CD14-positive monocyte (primary cell): ENCODE measurements around the gene TMA7. TPM values are rescaled to one million over a fixed set of nuclear protein-coding genes. Genes with fewer than 3 reads are reported as not detected.
A peak's percentile ranks its signal among the peaks of the same experiment; 100 is the strongest.

Source experiments
- DNase-seq, 3 donors: peaks; one replicate each; pipeline ENCODE4 v3.0.0-alpha.2; 2011 to 2022
- H2AFZ ChIP-seq: 2 replicates; pipeline ENCODE4 v1.6.0; 2012; ENCODE audit warnings: mild to moderate bottlenecking, low read depth, low read length, inconsistent platforms; ENCODE audit not compliant: insufficient read depth, poor library complexity, severe bottlenecking
- H3K27ac ChIP-seq, 2 donors: 1 replicate in 1 of 2; 2 replicates in 1 of 2; pipeline ENCODE4 v1.5.1; 2012 to 2013; ENCODE audit warnings: low read length in 2 of 2, control low read depth in 1 of 2, inconsistent platforms in 1 of 2, low read depth in 1 of 2, mild to moderate bottlenecking in 1 of 2
- H3K27me3 ChIP-seq, 2 donors: one replicate each; pipeline versions ENCODE4 v1.6.0 to v1.6.1; 2011 to 2013; ENCODE audit warnings: low read length in 2 of 2; ENCODE audit not compliant: control insufficient read depth in 2 of 2, insufficient read depth in 2 of 2
- H3K36me3 ChIP-seq, 2 donors: replicated peaks in 1 of 2; 1 replicate in 1 of 2; 2 replicates in 1 of 2; pipeline versions ENCODE4 v1.5.1 to v1.6.1; 2012 to 2013; ENCODE audit warnings: low read length in 2 of 2, control low read depth in 1 of 2, inconsistent platforms in 1 of 2, mild to moderate bottlenecking in 1 of 2; ENCODE audit not compliant: insufficient read depth in 2 of 2, control insufficient read depth in 1 of 2
- H3K4me1 ChIP-seq, 2 donors: 1 replicate in 1 of 2; 2 replicates in 1 of 2; pipeline versions ENCODE4 v1.5.1 to v1.6.1; 2012 to 2013; ENCODE audit warnings: low read length in 2 of 2, control low read depth in 1 of 2, inconsistent platforms in 1 of 2, mild to moderate bottlenecking in 1 of 2, moderate library complexity in 1 of 2; ENCODE audit not compliant: insufficient read depth in 2 of 2, control insufficient read depth in 1 of 2
- H3K4me2 ChIP-seq: replicated peaks from 2 replicates; pipeline ENCODE3; 2012; ENCODE audit warnings: low read length, moderate library complexity, mild to moderate bottlenecking; ENCODE audit not compliant: poor library complexity, severe bottlenecking; ENCODE audit errors: extremely low read depth
- H3K4me3 ChIP-seq, 3 experiments: fragments of 200-600 bp in 1 of 3; sonication (generic) in 1 of 3; replicated peaks in 1 of 3; 1 replicate in 2 of 3; 2 replicates in 1 of 3; pipeline ENCODE4 v1.5.1; 2011 to 2013; ENCODE audit warnings: low read length in 3 of 3, mild to moderate bottlenecking in 3 of 3, control low read depth in 2 of 3, low read depth in 2 of 3, inconsistent platforms in 1 of 3, moderate library complexity in 1 of 3
- H3K79me2 ChIP-seq: 2 replicates; pipeline ENCODE4 v1.6.0; 2012; ENCODE audit warnings: mild to moderate bottlenecking, control low read depth, inconsistent platforms, low read length, moderate library complexity; ENCODE audit not compliant: insufficient read depth
- H3K9ac ChIP-seq: 2 replicates; pipeline ENCODE4 v1.6.0; 2017; ENCODE audit warnings: low read length, mild to moderate bottlenecking; ENCODE audit not compliant: insufficient read depth, poor library complexity, severe bottlenecking
- H3K9me3 ChIP-seq, 2 donors: replicated peaks in 1 of 2; 1 replicate in 1 of 2; 2 replicates in 1 of 2; pipeline versions ENCODE4 v1.5.1 to v1.6.1; 2012 to 2013; ENCODE audit warnings: low read length in 2 of 2, control low read depth in 1 of 2; ENCODE audit not compliant: control insufficient read depth in 1 of 2, insufficient read depth in 1 of 2
- H4K20me1 ChIP-seq: 2 replicates; pipeline ENCODE4 v1.6.0; 2012; ENCODE audit warnings: mild to moderate bottlenecking, low read length, control low read depth, moderate library complexity; ENCODE audit not compliant: insufficient read depth
- H3K27ac Mint-ChIP-seq, 7 donors: one replicate each; pipeline ENCODE4 v1.8.0; 2020; ENCODE audit warnings: mild to moderate bottlenecking in 7 of 7, mixed read lengths in 7 of 7, moderate library complexity in 6 of 7, inconsistent platforms in 2 of 7
- H3K27me3 Mint-ChIP-seq, 3 donors: one replicate each; pipeline ENCODE4 v1.8.0; 2021 to 2022; ENCODE audit warnings: low read depth in 3 of 3, mild to moderate bottlenecking in 3 of 3, mixed read lengths in 3 of 3, moderate library complexity in 3 of 3, inconsistent platforms in 1 of 3
- H3K36me3 Mint-ChIP-seq, 2 donors: one replicate each; pipeline ENCODE4 v1.8.0; 2020; ENCODE audit warnings: mixed read lengths in 2 of 2, inconsistent platforms in 1 of 2, mild to moderate bottlenecking in 1 of 2
- H3K4me1 Mint-ChIP-seq: one replicate; pipeline ENCODE4 v1.8.0; 2020; ENCODE audit warnings: mild to moderate bottlenecking, mixed read lengths
- H3K4me3 Mint-ChIP-seq, 2 donors: one replicate each; pipeline ENCODE4 v1.8.0; 2020; ENCODE audit warnings: mild to moderate bottlenecking in 2 of 2, mixed read lengths in 2 of 2, moderate library complexity in 1 of 2
- H3K9me3 Mint-ChIP-seq, 7 donors: one replicate each; pipeline ENCODE4 v1.8.0; 2020 to 2022; ENCODE audit warnings: mixed read lengths in 7 of 7, mild to moderate bottlenecking in 6 of 7, moderate library complexity in 6 of 7, inconsistent platforms in 2 of 7
- CTCF ChIP-seq: fragments of 200-600 bp; IDR thresholded peaks from one replicate; pipeline ENCODE4 v1.8.0; 2022; ENCODE audit warnings: antibody characterized with exemption, mild to moderate bottlenecking
- WGBS: methylation state at CpG from one replicate; pipeline ENCODE4 v1.1.5; 2013; ENCODE audit warnings: missing lambda C conversion rate; ENCODE audit not compliant: insufficient coverage; 5-methylcytosine and 5-hydroxymethylcytosine counted together
- intact Hi-C, 2 donors: fragments of 100-400 bp; cut with micrococcal nuclease; formaldehyde crosslinking; loops; one replicate each; pipeline versions ENCODE4 v1.15.0 to v1.15.1; 2023
- polyA plus RNA-seq, 3 donors: library from polyadenylated mRNA; depleted of rRNA in 1 of 3; unstranded in 2 of 3; stranded (reverse) in 1 of 3; fragments of 300-500 nt in 2 of 3; fragments of >200 nt in 1 of 3; fragmentation: Illumina TruSeq in 2 of 3; gene quantifications; 1 replicate in 2 of 3; 2 replicates in 1 of 3; pipeline ENCODE4 v1.2.3, GENCODE V29; 2012 to 2021

Gene TMA7
- polyA plus RNA-seq, 3 donors = 301 to 559 (median 478) TPM

DNA sequence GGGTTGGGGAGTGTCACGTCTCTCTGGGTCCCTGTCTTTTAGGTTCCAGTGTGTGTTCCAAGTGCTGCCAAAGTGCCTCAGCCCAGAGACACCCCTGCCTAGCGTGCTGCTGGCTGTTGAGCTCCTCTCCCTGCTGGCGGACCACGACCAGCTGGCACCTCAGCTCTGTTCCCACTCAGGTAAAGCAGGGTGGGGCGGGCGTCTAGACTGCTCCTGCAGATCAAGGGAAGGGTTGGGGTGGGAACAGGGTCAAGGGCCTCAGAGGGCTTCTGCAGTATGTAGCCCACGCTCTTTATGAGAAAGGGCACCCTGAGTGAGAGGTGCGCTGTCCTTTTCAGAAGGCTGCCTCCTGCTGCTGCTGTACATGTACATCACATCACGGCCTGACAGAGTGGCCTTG lies 23.6 kb downstream of the TMA7 start:
- Histone ChIP-seq H3K9me3 (no peaks in the 10 kb centered on the region), H3K9ac (no peak overlapping the region), H4K20me1 (peaks cover 11% of the 10 kb centered on the region), H3K4me3 (no peak overlapping the region), H3K4me1 (peaks cover 30 to 31% of the 10 kb centered on the region in 2 donors), H3K36me3 (peaks cover 47 to 56% of the 10 kb centered on the region in 2 donors), H3K79me2 (peaks cover 29% of the 10 kb centered on the region), H3K27me3 (no peaks in the 10 kb centered on the region), H2AFZ (no peak overlapping the region), H3K4me2 (no peak overlapping the region), H3K27ac (no peak overlapping the region)
- no peak for TF ChIP-seq CTCF
- intact Hi-C loops = loop anchor here (2.0 to 10.0 kb wide), 3 partner anchors 85 to 221 kb away; partner anchors contain the start of genes SLC26A6 (in 2 of the 2) and NCKIPSD (in 1 of the 2)
- Mint-ChIP-seq H3K4me3 (no peak overlapping the region), H3K27ac (peak overlapping the region in 3 of 7 donors; percentile 6 to 42 (median 18)), H3K9me3 (no peaks in the 10 kb centered on the region), H3K36me3 (peaks cover 33 to 59% of the 10 kb centered on the region in 2 donors), H3K27me3 (peaks cover 0 to 2% (median 0%) of the 10 kb centered on the region in 3 donors), H3K4me1 (peaks cover 29% of the 10 kb centered on the region)
- WGBS = 84% methylated on average over 9 of the region's 9 CpGs
- no peak for DNase-seq

GRCh38 chr3:48464713-48465221 lies 24.7 kb downstream of the TMA7 start:
- TF ChIP-seq CTCF = no peak
- Histone ChIP-seq H4K20me1 (peaks cover 11% of the 10 kb centered on the region), H3K27me3 (no peaks in the 10 kb centered on the region), H3K9me3 (no peaks in the 10 kb centered on the region), H3K4me2 (peak overlapping the region; percentile 40), H3K79me2 (peaks cover 39% of the 10 kb centered on the region), H3K9ac (peak overlapping the region; percentile 99), H3K4me1 (peaks cover 41% of the 10 kb centered on the region in 2 donors), H3K4me3 (peak overlapping the region in 1 of 3 experiments; percentile 4), H2AFZ (no peak overlapping the region), H3K27ac (peak overlapping the region; percentile 97 to 100), H3K36me3 (peaks cover 46 to 56% of the 10 kb centered on the region in 2 donors)
- H3K27ac Mint-ChIP-seq = peak overlapping the region; percentile 100
- no peak overlapping the region for H3K4me3 Mint-ChIP-seq
- intact Hi-C loops = loop anchor here (1.0 to 10.0 kb wide), 5 partner anchors 83 to 220 kb away; partner anchors contain the start of genes SLC26A6 (in 2 of the 2), NCKIPSD (in 1 of the 2) and UQCRC1 (in 1 of the 2)
- H3K36me3 Mint-ChIP-seq = peaks cover 36 to 62% of the 10 kb centered on the region in 2 donors
- H3K27me3 Mint-ChIP-seq = peaks cover 0 to 2% (median 0%) of the 10 kb centered on the region in 3 donors
- 96% methylated on average over 17 of the region's 17 CpGs for WGBS
- H3K4me1 Mint-ChIP-seq = peaks cover 40% of the 10 kb centered on the region
- DNase-seq = no peak
- no peaks in the 10 kb centered on the region for H3K9me3 Mint-ChIP-seq
